Heart right ventricle (tissue), 16 donors: ENCODE data around the gene PBRM1. TPM values are rescaled to one million over a fixed set of nuclear protein-coding genes. Genes with fewer than 3 reads are reported as not detected.

ENCODE experiments used
- ATAC-seq, 8 donors: fragments of 200-7000 bp; cut with Tn5 transposase; one replicate each; pipeline ENCODE4 v1.9.1; 2020; ENCODE audit warnings: mild to moderate bottlenecking in 8 of 8, moderate library complexity in 8 of 8, moderate number of reproducible peaks in 1 of 8
- DNase-seq, 2 donors: peaks; one replicate each; pipeline ENCODE4 v3.0.0-alpha.2; 2020
- H3K27ac ChIP-seq, 10 donors: fragments of 200-600 bp; sonication (generic) in 2 of 10; one replicate each; pipeline versions ENCODE4 v1.5.0 to v1.8.0; 2020 to 2022; ENCODE audit warnings: mild to moderate bottlenecking in 3 of 10
- H3K27me3 ChIP-seq, 7 donors: fragments of 200-600 bp; one replicate each; pipeline ENCODE4 v1.8.0; 2021 to 2022; ENCODE audit warnings: mild to moderate bottlenecking in 2 of 7
- H3K36me3 ChIP-seq, 9 donors: fragments of 200-600 bp; sonication (generic) in 1 of 9; one replicate each; pipeline versions ENCODE4 v1.5.0 to v1.8.0; 2020 to 2022; ENCODE audit warnings: mild to moderate bottlenecking in 2 of 9
- H3K4me1 ChIP-seq, 9 donors: fragments of 200-600 bp; sonication (generic) in 1 of 9; one replicate each; pipeline versions ENCODE4 v1.5.0 to v1.8.0; 2020 to 2022; ENCODE audit warnings: mild to moderate bottlenecking in 4 of 9
- H3K4me3 ChIP-seq, 10 donors: fragments of 200-600 bp; sonication (generic) in 2 of 10; one replicate each; pipeline versions ENCODE4 v1.5.0 to v1.8.0; 2020 to 2022; ENCODE audit warnings: mild to moderate bottlenecking in 7 of 10, moderate library complexity in 2 of 10
- H3K9me3 ChIP-seq, 11 donors: fragments of 200-600 bp in 10 of 11; sonication (generic) in 2 of 11; one replicate each; pipeline versions ENCODE4 v1.5.0 to v1.8.0; 2013 to 2022; ENCODE audit warnings: mild to moderate bottlenecking in 2 of 11, control low read depth in 1 of 11, moderate library complexity in 1 of 11
- CTCF ChIP-seq, 9 donors: fragments of 200-600 bp; sonication (generic) in 2 of 9; IDR thresholded peaks; one replicate each; pipeline versions ENCODE4 v1.5.0 to v1.8.0; 2021 to 2022; ENCODE audit warnings: antibody characterized with exemption in 9 of 9, mild to moderate bottlenecking in 5 of 9, moderate library complexity in 1 of 9
- WGBS, 2 donors: extraction: QIAGEN DNeasy Blood & Tissue Kit; methylation state at CpG; one replicate each; pipeline ENCODE4 v1.1.7; 2013; ENCODE audit warnings: inconsistent platforms in 1 of 2; 5-methylcytosine and 5-hydroxymethylcytosine counted together
- intact Hi-C, 10 donors: fragments of 100-400 bp; cut with DNase I; formaldehyde crosslinking; loops; one replicate each; pipeline versions ENCODE4 v1.11.1 to v1.14.2; 2022
- polyA plus RNA-seq, 2 donors: library from polyadenylated mRNA; stranded (reverse); fragments of 200-250 nt; gene quantifications; one replicate each; pipeline ENCODE4 v1.2.3, GENCODE V29; 2013
- total RNA-seq, 10 donors: library from RNA; stranded (reverse); fragmentation: NEBNext Ultra II Directional in 3 of 10; extraction: Animal tissue kit (Norgen Biotek cat#: 25700) in 3 of 10; gene quantifications; one replicate each; pipeline versions ENCODE4 v1.2.1 to v1.2.4, GENCODE V29; 2021 to 2023
- donor health status: Arrhythmogenic right ventricular cardiomyopathy.
- donor health status: ischemic (EF 13 %, LVEDD 7.1; RV severe dilation, severe dysfunction).
- donor health status: healthy with polysubstance abuse.
- donor health status: DM: no; HTN: yes; CAD: no.
- donor health status: DM: no; HTN: no; CAD: no.
- donor health status: ischemic (EF 25% LVEDD 6.9; RV normal size, moderate dysfunction).
- donor health status: ischemic (EF 25% LVEDD 5.7; RV mildly dilated, moderate dysfunction).
- donor health status: healthy.
- donor health status: DM: yes; HTN: yes; CAD: no.
- donor health status: Ischemic cardiomyopathy.
- donor health status: ischemic (EF 35%, LVEDD 5.7; RV mildly dilated, moderate dysfunction).
- donor health status: nonischemic (EF 11% LVEDD 7.7; RV severe dilation, severe dysfunction).
- donor health status: DM: yes; HTN: yes; CAD: no.
- donor health status: PGD.
- donor health status: ischemic (EF 29% LVEDD 5.4; RV normal size, mild dysfunction).
- donor health status: nonischemic (EF 23%, LVEDD 6.1; RV moderate dilation, normal function).

Gene PBRM1
- total and polyA plus RNA-seq, 12 donors: 6.0 to 63.9 (median 50.8) TPM

GRCh38 chr3:52596658-52597265 is 89.0 kb downstream of the PBRM1 start:
- intact Hi-C loops: no loop called here

GRCh38 chr3:52593103-52593502 is 92.6 kb downstream of the PBRM1 start:
- Histone ChIP-seq H3K9me3 (no peaks in the 10 kb centered on the region), H3K27me3 (no peaks in the 10 kb centered on the region), H3K27ac (no peak overlapping the region), H3K36me3 (peaks cover 0 to 67% (median 8%) of the 10 kb centered on the region in 9 donors), H3K4me1 (peaks cover 0 to 7% (median 0%) of the 10 kb centered on the region in 9 donors), H3K4me3 (no peak overlapping the region)
- DNase-seq (peak in 1 of 2 donors; percentile 26), ATAC-seq (no peak)
- TF ChIP-seq CTCF (IDR thresholded peaks at IDR 0.05): no peak
- intact Hi-C loops: no loop called here
- 41 to 62% methylated on average over 1 of the region's 1 CpG for WGBS, 2 donors

More at GRCh38 chr3:52596658-52597265, 89.0 kb downstream of the PBRM1 start:
- WGBS, 2 donors: 93 to 99% methylated on average over 4 of the region's 4 CpGs
- H3K9me3 ChIP-seq: peaks cover 0 to 27% (median 3%) of the 10 kb centered on the region in 11 donors
- ATAC-seq (no peak), DNase-seq (no peak)
- TF ChIP-seq CTCF (IDR thresholded peaks at IDR 0.05): no peak
- no peak overlapping the region for H3K4me3 ChIP-seq
- H3K4me1 ChIP-seq: peaks cover 0 to 7% (median 0%) of the 10 kb centered on the region in 9 donors
- no peaks in the 10 kb centered on the region for H3K27me3 ChIP-seq
- peaks cover 0 to 76% (median 32%) of the 10 kb centered on the region in 9 donors for H3K36me3 ChIP-seq
- H3K27ac ChIP-seq: no peak overlapping the region

- ATAC-seq (peak in 1 of 8 donors; percentile 27), DNase-seq (no peak)
- Histone ChIP-seq H3K36me3 (peaks cover 0 to 99% (median 40%) of the 10 kb centered on the region in 9 donors), H3K27me3 (no peaks in the 10 kb centered on the region), H3K27ac (peak overlapping the region in 1 of 10 donors; percentile 7), H3K9me3 (no peaks in the 10 kb centered on the region), H3K4me1 (peaks cover 0 to 13% (median 0%) of the 10 kb centered on the region in 9 donors), H3K4me3 (no peak overlapping the region)
- WGBS, 2 donors: 86 to 91% methylated on average over 6 of the region's 6 CpGs
- no peak for TF ChIP-seq CTCF (IDR thresholded peaks at IDR 0.05)
- intact Hi-C loops: no loop called here
Measured at GRCh38 chr3:52574056-52574965, 111.4 kb downstream of the PBRM1 start.

- ATAC-seq (no peak), DNase-seq (no peak)
- WGBS, 2 donors: 63 to 80% methylated on average over 6 of the region's 6 CpGs
- peaks cover 0 to 94% (median 22%) of the 10 kb centered on the region in 9 donors for H3K36me3 ChIP-seq
- no peak overlapping the region for H3K27ac ChIP-seq
- no peaks in the 10 kb centered on the region for H3K9me3 ChIP-seq
- no peak overlapping the region for H3K4me3 ChIP-seq
- intact Hi-C loops: no loop called here
- no peak for TF ChIP-seq CTCF (IDR thresholded peaks at IDR 0.05)
- H3K4me1 ChIP-seq: peaks cover 0 to 15% (median 0%) of the 10 kb centered on the region in 9 donors
- H3K27me3 ChIP-seq: no peaks in the 10 kb centered on the region
Measured at GRCh38 chr3:52572221-52572620, 113.5 kb downstream of the PBRM1 start.
